H9 (cell line): ENCODE data around the gene ALDOA. TPM values are rescaled to one million over a fixed set of nuclear protein-coding genes. Genes with fewer than 3 reads are reported as not detected.
"Not testable (repeated sequence)": the region's sequence is repeated elsewhere in the genome, so short reads cannot be mapped to it uniquely, and the experiment has no call there.

Source experiments
- DNase-seq: peaks from one replicate; pipeline ENCODE4 v3.0.0-alpha.2; 2017
- H2AFZ ChIP-seq: one replicate; pipeline ENCODE4 v1.6.1; 2013; ENCODE audit warnings: mild to moderate bottlenecking, low read length, control low read depth, moderate library complexity
- H2AK5ac ChIP-seq: 2 replicates; pipeline ENCODE4 v1.6.1; 2013; ENCODE audit warnings: low read length, control low read depth, mixed read lengths; ENCODE audit not compliant: insufficient read length
- H2BK120ac ChIP-seq: one replicate; pipeline ENCODE4 v1.6.1; 2013; ENCODE audit warnings: low read depth, mild to moderate bottlenecking, low read length, control low read depth, inconsistent platforms; ENCODE audit not compliant: poor library complexity, severe bottlenecking
- H2BK12ac ChIP-seq: 2 replicates; pipeline ENCODE4 v1.6.1; 2013; ENCODE audit warnings: low read length, control low read depth, mixed read lengths, low read depth; ENCODE audit not compliant: insufficient read length
- H2BK15ac ChIP-seq: 2 replicates; pipeline ENCODE4 v1.6.1; 2013; ENCODE audit warnings: low read depth, low read length, control low read depth
- H2BK20ac ChIP-seq: one replicate; pipeline ENCODE4 v1.6.1; 2013; ENCODE audit warnings: low read depth, mild to moderate bottlenecking, low read length, control low read depth, inconsistent platforms; ENCODE audit not compliant: poor library complexity, severe bottlenecking
- H2BK5ac ChIP-seq: 2 replicates; pipeline ENCODE4 v1.6.1; 2013; ENCODE audit warnings: low read length, control low read depth, mixed read lengths; ENCODE audit not compliant: insufficient read length
- H3K14ac ChIP-seq: 2 replicates; pipeline ENCODE4 v1.6.1; 2013; ENCODE audit warnings: low read length, control low read depth; ENCODE audit not compliant: insufficient read depth
- H3K18ac ChIP-seq: 2 replicates; pipeline ENCODE4 v1.6.1; 2013; ENCODE audit warnings: low read depth, mild to moderate bottlenecking, mixed read lengths, low read length, control low read depth; ENCODE audit not compliant: insufficient read length
- H3K23ac ChIP-seq: 2 replicates; pipeline ENCODE4 v1.6.1; 2013; ENCODE audit warnings: low read length, control low read depth, mixed read lengths, low read depth; ENCODE audit not compliant: insufficient read length
- H3K23me2 ChIP-seq: 2 replicates; pipeline ENCODE4 v1.6.1; 2013; ENCODE audit warnings: low read depth, mild to moderate bottlenecking, mixed read lengths, low read length, control low read depth; ENCODE audit not compliant: insufficient read length, poor library complexity, severe bottlenecking
- H3K27ac ChIP-seq: 2 replicates; pipeline ENCODE4 v1.5.1; 2013; ENCODE audit warnings: low read length, control low read depth, mixed read lengths, low read depth; ENCODE audit not compliant: insufficient read length
- H3K27me3 ChIP-seq: 2 replicates; pipeline ENCODE4 v1.6.1; 2013; ENCODE audit warnings: low read length, control low read depth, inconsistent platforms; ENCODE audit not compliant: insufficient read depth
- H3K4ac ChIP-seq: 2 replicates; pipeline ENCODE4 v1.6.1; 2013; ENCODE audit warnings: low read depth, mild to moderate bottlenecking, control low read depth, inconsistent platforms, low read length, moderate library complexity
- H3K4me1 ChIP-seq: 2 replicates; pipeline ENCODE4 v1.6.1; 2013; ENCODE audit warnings: low read length, control low read depth, inconsistent platforms; ENCODE audit not compliant: insufficient read depth
- H3K4me2 ChIP-seq: 2 replicates; pipeline ENCODE4 v1.6.1; 2013; ENCODE audit warnings: low read length, control low read depth, mixed read lengths; ENCODE audit not compliant: insufficient read length, insufficient read depth
- H3K56ac ChIP-seq: 2 replicates; pipeline ENCODE4 v1.6.1; 2013; ENCODE audit warnings: low read depth, mild to moderate bottlenecking, mixed read lengths, low read length, control low read depth; ENCODE audit not compliant: insufficient read length
- H3K79me1 ChIP-seq: 2 replicates; pipeline ENCODE4 v1.6.1; 2013; ENCODE audit warnings: low read depth, mild to moderate bottlenecking, moderate library complexity, low read length, control low read depth, inconsistent platforms; ENCODE audit not compliant: insufficient read depth, poor library complexity, severe bottlenecking
- H3K79me2 ChIP-seq: 2 replicates; pipeline ENCODE4 v1.6.1; 2013; ENCODE audit warnings: low read length, control low read depth, inconsistent platforms; ENCODE audit not compliant: insufficient read depth
- H3K9ac ChIP-seq: 2 replicates; pipeline ENCODE4 v1.6.1; 2013; ENCODE audit warnings: low read length, control low read depth, mixed read lengths; ENCODE audit not compliant: insufficient read length; ENCODE audit errors: extremely low read depth
- H3K9me3 ChIP-seq: one replicate; pipeline ENCODE4 v1.6.1; 2013; ENCODE audit warnings: low read depth, low read length, inconsistent platforms; ENCODE audit not compliant: control insufficient read depth
- H3T11ph ChIP-seq: one replicate; pipeline ENCODE4 v1.6.1; 2013; ENCODE audit warnings: mild to moderate bottlenecking, low read length, control low read depth, inconsistent platforms
- H4K20me1 ChIP-seq: one replicate; pipeline ENCODE4 v1.6.1; 2013; ENCODE audit not compliant: control insufficient read depth, insufficient read length, insufficient read depth
- H4K5ac ChIP-seq: 2 replicates; pipeline ENCODE4 v1.6.1; 2013; ENCODE audit warnings: low read depth, mild to moderate bottlenecking, mixed read lengths, low read length, control low read depth; ENCODE audit not compliant: insufficient read length
- H4K8ac ChIP-seq: replicated peaks from 2 replicates; pipeline ENCODE4 v1.6.1; 2013; ENCODE audit warnings: low read length, control low read depth, mixed read lengths, low read depth; ENCODE audit not compliant: insufficient read length
- H4K91ac ChIP-seq: 2 replicates; pipeline ENCODE4 v1.6.1; 2013; ENCODE audit warnings: low read depth, mild to moderate bottlenecking, moderate library complexity, mixed read lengths, low read length, control low read depth; ENCODE audit not compliant: insufficient read length
- H3K27ac Mint-ChIP-seq, 3 experiments: 2 replicates in 2 of 3; 3 replicates in 1 of 3; pipeline ENCODE4 v1.8.0; 2020 to 2021; ENCODE audit warnings: mixed read lengths in 3 of 3, mild to moderate bottlenecking in 1 of 3, moderate library complexity in 1 of 3
- H3K27me3 Mint-ChIP-seq: 2 replicates; pipeline ENCODE4 v1.8.0; 2021; ENCODE audit warnings: low read depth, mild to moderate bottlenecking, moderate library complexity, mixed read lengths
- H3K36me3 Mint-ChIP-seq, 3 experiments: 2 replicates in 2 of 3; 3 replicates in 1 of 3; pipeline ENCODE4 v1.8.0; 2020 to 2021; ENCODE audit warnings: low read depth in 3 of 3, mixed read lengths in 3 of 3; ENCODE audit not compliant: insufficient read depth in 1 of 3
- H3K4me1 Mint-ChIP-seq, 2 experiments: 2 replicates each; pipeline ENCODE4 v1.8.0; 2020; ENCODE audit warnings: mixed read lengths in 2 of 2
- H3K4me3 Mint-ChIP-seq, 2 experiments: 2 replicates in 1 of 2; 3 replicates in 1 of 2; pipeline ENCODE4 v1.8.0; 2020 to 2021; ENCODE audit warnings: mild to moderate bottlenecking in 2 of 2, mixed read lengths in 2 of 2, moderate library complexity in 1 of 2
- H3K9me3 Mint-ChIP-seq, 2 experiments: 2 replicates in 1 of 2; 3 replicates in 1 of 2; pipeline ENCODE4 v1.8.0; 2020; ENCODE audit warnings: mild to moderate bottlenecking in 2 of 2, mixed read lengths in 2 of 2, moderate library complexity in 1 of 2
- WGBS: extraction: QIAGEN DNeasy Blood & Tissue Kit; methylation state at CpG from one replicate; pipeline ENCODE4 v1.1.7; 2013; ENCODE audit warnings: missing lambda C conversion rate, low lambda C conversion rate, mixed read lengths; ENCODE audit not compliant: insufficient read length; ENCODE audit errors: extremely low coverage; 5-methylcytosine and 5-hydroxymethylcytosine counted together
- total RNA-seq: library from RNA; stranded (reverse); gene quantifications from 2 replicates; pipeline ENCODE4 v1.2.1, GENCODE V29; 2021
- TF ChIP-seq, protein P1 (sequence below): fragments of 200-600 bp; sonication (generic); conservative IDR thresholded peaks from 3 replicates; pipeline ENCODE4 v1.8.0; 2021; ENCODE audit warnings: antibody characterized with exemption, mild to moderate bottlenecking

The ALDOA gene
- total RNA-seq, 1 experiment from 2014 or later, result 1,356 TPM

DNA sequence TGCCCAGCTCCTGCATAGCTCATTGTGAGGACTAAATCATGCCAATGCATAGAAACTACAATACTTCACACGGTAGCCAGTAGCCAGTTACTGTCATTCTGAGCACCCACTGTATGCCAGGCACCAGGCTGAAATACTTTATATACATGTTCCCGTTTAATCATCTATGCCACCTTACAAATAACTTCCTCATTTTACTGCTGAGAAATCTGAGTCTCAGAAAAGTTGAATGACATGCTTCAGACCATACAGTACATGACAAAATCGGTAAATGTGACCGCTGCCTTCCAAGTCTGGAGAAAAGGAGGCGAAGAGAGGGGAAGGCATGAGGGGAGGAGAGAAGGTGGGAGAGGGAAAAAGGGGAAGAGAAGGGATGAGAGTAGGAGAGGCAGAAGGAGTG, 25.3 kb upstream of the ALDOA start:
- Mint-ChIP-seq H3K4me3 (no peak overlapping the region), H3K4me1 (no peaks in the 10 kb centered on the region), H3K9me3 (no peaks in the 10 kb centered on the region), H3K27me3 (peaks cover 30% of the 10 kb centered on the region), H3K36me3 (no peaks in the 10 kb centered on the region), H3K27ac (no peak overlapping the region)
- Histone ChIP-seq H3T11ph (no peak overlapping the region), H3K4me1 (no peaks in the 10 kb centered on the region), H2AFZ (no peak overlapping the region), H3K56ac (no peak overlapping the region), H2BK120ac (no peak overlapping the region), H4K5ac (no peak overlapping the region), H3K27me3 (no peaks in the 10 kb centered on the region), H3K23ac (no peak overlapping the region), H2BK12ac (no peak overlapping the region), H3K9me3 (no peaks in the 10 kb centered on the region), H4K91ac (no peak overlapping the region), H2BK20ac (no peak overlapping the region), H3K4ac (no peak overlapping the region), H4K8ac (no peak overlapping the region), H3K4me2 (no peak overlapping the region), H2AK5ac (no peak overlapping the region), H2BK15ac (no peak overlapping the region), H2BK5ac (no peak overlapping the region), H3K14ac (no peak overlapping the region), H3K9ac (no peak overlapping the region), H3K27ac (no peak overlapping the region), H4K20me1 (no peaks in the 10 kb centered on the region), H3K79me2 (no peaks in the 10 kb centered on the region), H3K23me2 (no peaks in the 10 kb centered on the region), H3K79me1 (no peaks in the 10 kb centered on the region), H3K18ac (no peak overlapping the region)
- no CpG with 5 or more reads among the region's 5 CpGs for WGBS
- no peak for DNase-seq
- TF ChIP-seq, protein P1, sequence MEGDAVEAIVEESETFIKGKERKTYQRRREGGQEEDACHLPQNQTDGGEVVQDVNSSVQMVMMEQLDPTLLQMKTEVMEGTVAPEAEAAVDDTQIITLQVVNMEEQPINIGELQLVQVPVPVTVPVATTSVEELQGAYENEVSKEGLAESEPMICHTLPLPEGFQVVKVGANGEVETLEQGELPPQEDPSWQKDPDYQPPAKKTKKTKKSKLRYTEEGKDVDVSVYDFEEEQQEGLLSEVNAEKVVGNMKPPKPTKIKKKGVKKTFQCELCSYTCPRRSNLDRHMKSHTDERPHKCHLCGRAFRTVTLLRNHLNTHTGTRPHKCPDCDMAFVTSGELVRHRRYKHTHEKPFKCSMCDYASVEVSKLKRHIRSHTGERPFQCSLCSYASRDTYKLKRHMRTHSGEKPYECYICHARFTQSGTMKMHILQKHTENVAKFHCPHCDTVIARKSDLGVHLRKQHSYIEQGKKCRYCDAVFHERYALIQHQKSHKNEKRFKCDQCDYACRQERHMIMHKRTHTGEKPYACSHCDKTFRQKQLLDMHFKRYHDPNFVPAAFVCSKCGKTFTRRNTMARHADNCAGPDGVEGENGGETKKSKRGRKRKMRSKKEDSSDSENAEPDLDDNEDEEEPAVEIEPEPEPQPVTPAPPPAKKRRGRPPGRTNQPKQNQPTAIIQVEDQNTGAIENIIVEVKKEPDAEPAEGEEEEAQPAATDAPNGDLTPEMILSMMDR, result no peak

DNA sequence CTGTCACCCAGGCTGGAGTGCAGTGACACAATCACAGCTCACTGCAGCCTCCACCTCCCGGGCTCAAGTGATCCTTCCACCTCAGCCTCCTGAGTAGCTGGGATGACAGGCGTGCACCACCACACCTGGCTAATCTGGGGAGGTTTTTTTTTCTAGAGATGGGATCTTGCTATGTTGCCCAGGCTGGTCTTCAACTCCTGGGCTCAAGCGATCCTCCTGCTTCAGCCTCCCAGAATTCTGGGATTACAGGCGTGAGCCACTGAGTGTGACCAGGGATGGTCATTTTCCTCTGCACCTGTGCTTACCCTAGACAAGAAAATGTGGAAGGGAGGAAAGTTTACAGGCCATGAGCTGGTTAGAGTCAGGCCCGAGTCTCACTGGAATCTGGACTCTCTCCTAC, 24.9 kb upstream of the ALDOA start:
- not testable (repeated sequence) for H3K27ac ChIP-seq, DNase-seq, H2BK20ac ChIP-seq, H3K9me3 Mint-ChIP-seq, H3K4me1 ChIP-seq, H3K27ac Mint-ChIP-seq, H3K79me1 ChIP-seq, H2BK15ac ChIP-seq, H3K18ac ChIP-seq, H2BK5ac ChIP-seq, H2AK5ac ChIP-seq, H3K4me2 ChIP-seq, H3K14ac ChIP-seq, H3K27me3 ChIP-seq, H4K20me1 ChIP-seq, H3K79me2 ChIP-seq, H3K4me1 Mint-ChIP-seq, H3K4ac ChIP-seq, H2BK12ac ChIP-seq, H4K8ac ChIP-seq, H3K56ac ChIP-seq, H4K5ac ChIP-seq, H3K36me3 Mint-ChIP-seq, H3K23ac ChIP-seq, H3K4me3 Mint-ChIP-seq, H2AFZ ChIP-seq, H2BK120ac ChIP-seq, H3T11ph ChIP-seq, H3K23me2 ChIP-seq, H4K91ac ChIP-seq, H3K9me3 ChIP-seq, H3K9ac ChIP-seq
- H3K27me3 Mint-ChIP-seq, result peaks cover 28% of the 10 kb centered on the region
- WGBS, result no CpG with 5 or more reads among the region's 5 CpGs
